ENCODE data around the gene S100A1.
"Not testable (repeated sequence)": the region's sequence is repeated elsewhere in the genome, so short reads cannot be mapped to it uniquely, and the experiment has no call there.

The S100A1 gene

DNA sequence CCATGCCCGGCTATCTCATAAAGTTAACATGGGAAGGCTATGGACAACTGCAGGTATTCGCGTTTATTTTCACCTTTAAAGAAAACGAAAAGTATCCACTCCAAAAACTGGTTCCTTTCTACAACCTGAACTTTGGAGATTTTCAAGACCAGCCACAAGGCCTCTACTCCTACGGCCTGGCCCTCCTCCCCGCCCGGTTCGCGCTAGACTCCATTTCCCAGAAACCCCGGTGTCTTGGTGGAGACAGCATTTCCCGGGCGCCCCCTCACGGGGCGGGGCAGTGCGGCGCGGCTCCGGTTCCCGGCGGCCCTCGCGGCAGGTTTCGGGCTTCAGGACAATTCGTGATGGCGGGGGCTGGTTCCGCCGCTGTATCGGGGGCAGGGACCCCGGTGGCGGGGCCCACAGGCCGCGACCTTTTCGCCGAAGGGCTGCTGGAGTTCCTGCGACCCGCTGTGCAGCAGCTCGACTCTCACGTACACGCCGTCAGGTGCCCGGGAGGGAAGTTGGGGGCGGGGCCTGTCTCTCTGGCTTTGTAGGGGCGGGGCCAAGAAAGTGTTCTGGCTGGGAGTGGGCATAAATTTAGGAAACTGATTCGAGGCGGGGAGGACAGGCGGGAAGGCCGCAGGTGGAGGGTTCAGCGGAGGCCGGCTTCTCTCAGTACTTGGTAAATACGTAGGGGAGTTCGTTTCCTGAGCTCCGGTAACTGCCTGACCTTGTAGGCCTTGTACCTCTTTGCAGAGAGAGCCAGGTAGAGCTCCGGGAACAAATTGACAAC, 30.4 kb downstream of the S100A1 start, which contains the start of gene SNAPIN:
SNAPIN (plus strand) TSS at position 304 of the 775 bp plus-strand sequence; CDS start at position 345, 41 bp downstream.
- peak within 1 kb of the TSS; percentile 89 for H3K4me3 ChIP-seq (ENCODE audit: low read length)
- H3K4me1 ChIP-seq (ENCODE audit: insufficient read depth, low read length) = peaks cover 5% of the 10 kb centered on the region; the same call in 1 of the 2 replicates
- H3K9ac ChIP-seq (ENCODE audit: low read depth, low read length) = peak within 1 kb of the TSS; percentile 89
- H3K27ac ChIP-seq (ENCODE audit: low read depth, low read length) = peak within 1 kb of the TSS; percentile 94
- H3K36me3 ChIP-seq (ENCODE audit: insufficient read depth, low read length) = peaks cover 31% of the 10 kb centered on the region
- no peaks in the 10 kb centered on the region for H3K9me3 ChIP-seq (ENCODE audit: insufficient read depth, low read depth, low read length)
- H3K27me3 ChIP-seq (ENCODE audit: insufficient read depth, low read length) = no peaks in the 10 kb centered on the region
- WGBS = 3% methylated on average over 53 of the region's 53 CpGs

DNA sequence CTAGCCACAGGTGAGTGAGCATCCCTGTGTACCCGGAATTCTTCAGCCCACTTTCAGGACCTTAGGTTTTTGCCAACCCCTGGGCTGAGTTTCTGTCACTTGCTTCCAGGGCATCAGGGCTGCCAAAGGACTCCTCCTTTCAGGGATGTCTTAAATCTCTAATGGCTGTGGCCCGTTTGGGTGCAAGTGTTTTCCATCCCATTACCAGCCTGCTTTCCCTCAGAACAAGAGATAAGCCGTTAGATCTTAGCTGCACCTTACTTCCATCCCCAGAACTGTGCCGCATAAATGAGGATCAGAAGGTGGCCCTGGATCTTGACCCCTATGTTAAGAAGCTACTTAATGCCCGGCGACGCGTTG, 30.9 kb downstream of the S100A1 start:
- peaks cover 5% of the 10 kb centered on the region; the same call in 1 of the 2 replicates for H3K4me1 ChIP-seq (ENCODE audit: insufficient read depth, low read length)
- H3K9ac ChIP-seq (ENCODE audit: low read depth, low read length) = peak overlapping the region; percentile 89
- 47% methylated on average over 8 of the region's 8 CpGs for WGBS
- H3K36me3 ChIP-seq (ENCODE audit: insufficient read depth, low read length) = peaks cover 37% of the 10 kb centered on the region
- H3K9me3 ChIP-seq (ENCODE audit: insufficient read depth, low read depth, low read length) = no peaks in the 10 kb centered on the region
- peak overlapping the region; percentile 89 for H3K4me3 ChIP-seq (ENCODE audit: low read length)
- H3K27ac ChIP-seq (ENCODE audit: low read depth, low read length) = no peak overlapping the region
- no peaks in the 10 kb centered on the region for H3K27me3 ChIP-seq (ENCODE audit: insufficient read depth, low read length)

DNA sequence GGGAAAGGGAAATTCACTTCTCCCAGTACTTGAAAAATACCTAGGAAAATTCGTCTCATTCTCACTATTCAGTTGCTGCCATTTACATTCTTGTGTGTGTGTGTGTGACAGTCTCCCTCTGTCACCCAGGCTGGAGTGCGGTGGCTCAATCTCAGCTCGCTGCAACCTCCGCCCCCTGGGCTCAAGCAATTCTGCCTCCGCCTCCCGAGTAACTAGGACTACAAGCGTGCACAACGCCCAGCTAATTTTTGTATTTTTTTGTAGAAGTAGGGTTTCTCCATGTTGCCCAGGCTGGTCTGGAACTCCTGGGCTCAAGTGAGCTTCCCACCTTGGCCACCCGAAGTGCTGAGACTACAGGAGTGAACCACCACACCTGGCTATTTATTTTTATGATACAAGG, 31.4 kb downstream of the S100A1 start:
- H3K9me3 ChIP-seq (ENCODE audit: insufficient read depth, low read depth, low read length) = no peaks in the 10 kb centered on the region
- H3K27ac ChIP-seq (ENCODE audit: low read depth, low read length) = no peak overlapping the region
- 82% methylated on average over 8 of the region's 9 CpGs for WGBS
- peaks cover 5% of the 10 kb centered on the region; the same call in 1 of the 2 replicates for H3K4me1 ChIP-seq (ENCODE audit: insufficient read depth, low read length)
- peak overlapping the region; percentile 89 for H3K4me3 ChIP-seq (ENCODE audit: low read length)
- no peaks in the 10 kb centered on the region for H3K27me3 ChIP-seq (ENCODE audit: insufficient read depth, low read length)
- H3K36me3 ChIP-seq (ENCODE audit: insufficient read depth, low read length) = peaks cover 42% of the 10 kb centered on the region
- H3K9ac ChIP-seq (ENCODE audit: low read depth, low read length) = no peak overlapping the region

DNA sequence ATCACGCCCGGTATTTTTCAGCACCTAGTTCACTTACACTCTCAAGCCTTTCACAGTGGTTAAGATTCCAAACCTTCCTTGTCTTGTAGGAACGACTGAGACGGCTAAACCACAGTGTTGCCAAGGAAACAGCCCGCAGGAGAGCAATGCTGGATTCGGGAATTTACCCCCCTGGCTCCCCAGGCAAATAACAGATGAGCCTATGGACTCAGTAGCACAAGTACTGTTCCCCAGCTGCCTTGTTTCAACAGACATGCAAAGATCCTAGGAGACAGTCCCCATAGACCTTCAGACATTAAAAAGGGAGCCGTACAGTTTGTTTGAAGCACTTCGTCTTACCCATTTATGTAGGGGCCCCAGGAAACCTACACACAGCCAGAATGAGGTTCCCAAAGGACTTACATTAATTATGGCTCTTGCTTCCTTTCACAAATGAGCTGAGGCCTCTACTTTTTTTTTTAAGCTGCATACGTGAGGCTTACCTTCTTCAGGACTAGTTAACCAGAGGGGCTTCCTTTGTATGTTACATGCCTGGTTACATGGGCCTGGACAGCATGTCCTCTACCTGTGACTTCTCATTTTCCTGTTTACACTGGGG, 33.0 kb downstream of the S100A1 start:
- Histone ChIP-seq H3K27ac (ENCODE audit: low read depth, low read length) (peak overlapping the region; percentile 6; the same call in 1 of the 2 replicates), H3K36me3 (ENCODE audit: insufficient read depth, low read length) (peaks cover 57% of the 10 kb centered on the region), H3K9ac (ENCODE audit: low read depth, low read length) (no peak overlapping the region), H3K4me3 (ENCODE audit: low read length) (no peak overlapping the region), H3K9me3 (ENCODE audit: insufficient read depth, low read depth, low read length) (no peaks in the 10 kb centered on the region), H3K27me3 (ENCODE audit: insufficient read depth, low read length) (no peaks in the 10 kb centered on the region), H3K4me1 (ENCODE audit: insufficient read depth, low read length) (peaks cover 5% of the 10 kb centered on the region; the same call in 1 of the 2 replicates)
- 78% methylated on average over 9 of the region's 9 CpGs for WGBS

DNA sequence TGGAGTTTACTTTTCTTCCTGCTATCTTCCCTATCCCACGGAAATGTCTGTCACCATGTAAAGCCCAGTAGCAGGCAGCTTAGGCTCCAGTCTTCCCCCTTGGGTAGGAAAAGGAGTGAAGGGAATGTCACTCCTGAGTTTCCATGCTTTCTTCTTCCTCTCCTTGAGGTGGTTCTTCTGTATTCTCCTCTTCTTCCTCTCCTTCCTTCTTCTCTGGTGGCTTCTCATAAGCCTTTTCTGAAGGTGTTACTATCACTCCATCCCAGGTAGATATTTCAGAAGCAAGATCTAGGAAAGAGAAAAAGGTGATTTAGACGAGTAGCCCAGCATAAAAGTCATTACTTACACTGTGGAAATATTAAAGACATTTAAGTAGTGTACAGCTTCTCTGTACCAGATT, 34.0 kb downstream of the S100A1 start:
- Histone ChIP-seq H3K4me3 (ENCODE audit: low read length) (no peak overlapping the region), H3K4me1 (ENCODE audit: insufficient read depth, low read length) (peaks cover 5% of the 10 kb centered on the region; the same call in 1 of the 2 replicates), H3K9ac (ENCODE audit: low read depth, low read length) (no peak overlapping the region), H3K27me3 (ENCODE audit: insufficient read depth, low read length) (no peaks in the 10 kb centered on the region), H3K36me3 (ENCODE audit: insufficient read depth, low read length) (peaks cover 68% of the 10 kb centered on the region), H3K27ac (ENCODE audit: low read depth, low read length) (no peak overlapping the region), H3K9me3 (ENCODE audit: insufficient read depth, low read depth, low read length) (no peaks in the 10 kb centered on the region)
- WGBS = 88% methylated on average over 1 of the region's 2 CpGs

DNA sequence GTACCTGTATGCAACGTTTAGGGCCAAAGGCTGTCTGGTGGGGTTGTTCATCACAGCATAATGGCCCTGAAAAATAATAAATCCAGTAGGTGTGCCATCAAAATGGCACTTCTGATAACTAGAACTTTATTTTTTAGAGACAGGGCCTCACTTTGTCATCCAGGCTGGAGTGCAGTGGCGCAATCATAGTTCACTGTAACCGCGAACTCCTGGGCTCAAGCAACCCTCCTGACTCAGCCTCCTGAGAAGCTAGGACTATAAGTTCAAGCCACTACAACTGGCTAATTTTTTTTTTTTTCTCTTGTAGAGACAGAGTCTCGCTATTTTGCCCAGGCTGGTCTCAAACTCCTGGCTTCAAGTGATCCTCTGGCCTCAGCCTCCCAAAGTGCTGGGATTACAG, 35.0 kb downstream of the S100A1 start:
- no peak overlapping the region for H3K9ac ChIP-seq (ENCODE audit: low read depth, low read length)

DNA sequence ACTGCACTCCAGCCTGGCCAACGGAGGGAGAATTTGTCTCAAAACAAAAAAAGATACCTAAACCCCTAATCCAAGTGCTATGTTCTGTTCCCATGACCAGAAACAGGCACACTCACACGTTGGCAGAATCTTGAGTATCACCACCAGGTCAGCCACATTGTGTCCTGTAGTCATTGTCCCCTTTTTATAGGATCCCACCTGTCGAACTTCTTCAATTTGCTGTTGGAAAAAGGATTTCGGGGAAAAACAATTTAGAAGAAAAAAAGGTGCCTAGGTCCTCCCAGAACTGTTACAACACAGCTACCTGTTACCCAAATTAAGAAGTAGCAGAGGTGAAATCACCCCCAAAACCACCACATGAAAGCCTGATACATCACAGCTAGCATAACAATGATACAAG, 39.2 kb downstream of the S100A1 start:
- WGBS = 94% methylated on average over 4 of the region's 4 CpGs
- Histone ChIP-seq H3K4me3 (ENCODE audit: low read length) (no peak overlapping the region), H3K27me3 (ENCODE audit: insufficient read depth, low read length) (no peaks in the 10 kb centered on the region), H3K27ac (ENCODE audit: low read depth, low read length) (no peak overlapping the region), H3K9ac (ENCODE audit: low read depth, low read length) (no peak overlapping the region), H3K9me3 (ENCODE audit: insufficient read depth, low read depth, low read length) (no peaks in the 10 kb centered on the region), H3K36me3 (ENCODE audit: insufficient read depth, low read length) (peaks cover 75% of the 10 kb centered on the region), H3K4me1 (ENCODE audit: insufficient read depth, low read length) (peaks cover 6% of the 10 kb centered on the region; the same call in 1 of the 2 replicates)

More for the DNA sequence above, 35.0 kb downstream of the S100A1 start:
- 98% methylated on average over 5 of the region's 5 CpGs for WGBS
- Histone ChIP-seq H3K4me3 (ENCODE audit: low read length) (no peak overlapping the region), H3K27ac (ENCODE audit: low read depth, low read length) (no peak overlapping the region), H3K27me3 (ENCODE audit: insufficient read depth, low read length) (no peaks in the 10 kb centered on the region), H3K4me1 (ENCODE audit: insufficient read depth, low read length) (peaks cover 5% of the 10 kb centered on the region; the same call in 1 of the 2 replicates), H3K9me3 (ENCODE audit: insufficient read depth, low read depth, low read length) (no peaks in the 10 kb centered on the region), H3K36me3 (ENCODE audit: insufficient read depth, low read length) (peaks cover 77% of the 10 kb centered on the region)

DNA sequence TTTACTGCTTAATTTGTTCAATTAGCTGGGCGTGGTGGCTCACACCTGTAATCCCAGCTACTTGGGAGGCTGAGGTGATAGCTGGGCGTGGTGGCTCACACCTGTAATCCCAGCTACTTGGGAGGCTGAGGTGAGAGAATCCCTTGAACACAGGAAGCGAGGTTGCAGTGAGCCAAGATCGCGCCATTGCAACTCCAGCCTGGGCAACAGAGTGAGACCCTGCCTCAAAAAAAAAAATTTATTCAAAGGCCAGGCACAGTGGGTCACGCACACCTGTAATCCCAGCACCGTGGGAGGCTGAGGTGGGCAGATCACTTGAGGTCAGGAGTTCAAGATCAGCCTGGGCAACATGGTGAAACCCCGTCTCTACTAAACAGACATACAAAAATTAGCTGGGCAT, 40.4 kb downstream of the S100A1 start:
- H3K36me3 ChIP-seq (ENCODE audit: insufficient read depth, low read length) = peaks cover 63% of the 10 kb centered on the region
- WGBS = 95% methylated on average over 8 of the region's 8 CpGs
- H3K27me3 ChIP-seq (ENCODE audit: insufficient read depth, low read length); H3K9me3 ChIP-seq (ENCODE audit: insufficient read depth, low read depth, low read length); H3K4me1 ChIP-seq (ENCODE audit: insufficient read depth, low read length); H3K9ac ChIP-seq (ENCODE audit: low read depth, low read length); H3K27ac ChIP-seq (ENCODE audit: low read depth, low read length): not testable (repeated sequence)
- peak overlapping the region; percentile 91; the same call in 1 of the 2 replicates for H3K4me3 ChIP-seq (ENCODE audit: low read length)

DNA sequence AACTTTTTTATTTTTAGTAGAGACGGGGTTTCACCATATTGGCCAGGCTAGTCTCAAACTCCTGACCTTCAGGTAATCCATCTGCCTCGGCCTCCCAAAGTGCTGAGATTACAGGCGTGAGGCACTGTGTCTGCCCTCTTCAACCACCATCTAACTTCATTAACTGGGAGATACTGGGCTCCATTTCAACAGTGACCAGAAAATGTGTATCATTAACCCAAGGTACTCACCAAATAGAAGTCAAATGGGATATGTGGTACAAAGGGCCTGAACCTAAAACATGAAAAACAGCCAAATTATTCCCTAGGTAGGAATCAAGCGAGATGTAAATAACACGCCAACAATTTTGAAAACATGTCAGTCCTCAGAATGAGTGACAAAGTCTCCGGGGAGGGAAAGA, 41.4 kb downstream of the S100A1 start:
- peaks cover 6% of the 10 kb centered on the region; the same call in 1 of the 2 replicates for H3K4me1 ChIP-seq (ENCODE audit: insufficient read depth, low read length)

DNA sequence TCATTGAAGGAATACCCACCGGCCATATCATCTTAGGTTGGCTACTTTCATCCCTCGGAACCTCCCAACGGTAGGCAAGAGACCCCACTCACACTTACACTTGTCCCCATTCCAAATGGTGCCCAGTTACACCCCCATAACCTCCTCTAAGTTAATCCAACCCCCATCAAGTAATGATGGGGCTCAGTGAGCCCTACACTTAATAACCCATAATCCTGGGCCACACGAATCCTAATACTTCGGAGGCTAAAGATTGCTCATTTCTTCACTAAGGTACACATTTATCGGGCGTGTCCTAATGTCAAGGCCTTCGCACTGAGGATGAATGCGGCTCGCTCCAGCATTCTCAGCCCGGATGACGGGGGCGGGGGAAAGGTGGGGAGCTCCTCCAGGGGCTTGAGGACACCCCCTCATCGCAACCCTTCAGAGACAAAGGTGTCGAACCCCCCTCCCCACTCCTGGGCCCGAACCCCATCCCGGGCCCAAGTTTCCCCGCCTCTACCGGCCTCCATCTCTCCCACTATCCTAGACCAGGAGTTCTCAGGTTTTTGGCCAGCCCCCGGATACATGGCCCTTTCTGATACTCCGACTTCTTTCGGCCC, 42.1 kb downstream of the S100A1 start:
- Histone ChIP-seq H3K27me3 (ENCODE audit: insufficient read depth, low read length) (no peaks in the 10 kb centered on the region), H3K4me3 (ENCODE audit: low read length) (peak overlapping the region; percentile 91), H3K9ac (ENCODE audit: low read depth, low read length) (peak overlapping the region; percentile 97), H3K27ac (ENCODE audit: low read depth, low read length) (peak overlapping the region; percentile 67), H3K9me3 (ENCODE audit: insufficient read depth, low read depth, low read length) (no peaks in the 10 kb centered on the region), H3K36me3 (ENCODE audit: insufficient read depth, low read length) (peaks cover 46% of the 10 kb centered on the region), H3K4me1 (ENCODE audit: insufficient read depth, low read length) (peaks cover 6% of the 10 kb centered on the region; the same call in 1 of the 2 replicates)
- WGBS = 1% methylated on average over 22 of the region's 22 CpGs

More for the DNA sequence above, 41.4 kb downstream of the S100A1 start:
- 92% methylated on average over 6 of the region's 6 CpGs for WGBS
- Histone ChIP-seq H3K4me3 (ENCODE audit: low read length) (peak overlapping the region; percentile 91), H3K27ac (ENCODE audit: low read depth, low read length) (no peak overlapping the region), H3K27me3 (ENCODE audit: insufficient read depth, low read length) (no peaks in the 10 kb centered on the region), H3K9me3 (ENCODE audit: insufficient read depth, low read depth, low read length) (no peaks in the 10 kb centered on the region), H3K36me3 (ENCODE audit: insufficient read depth, low read length) (peaks cover 54% of the 10 kb centered on the region), H3K9ac (ENCODE audit: low read depth, low read length) (peak overlapping the region; percentile 97)
